Right lobe of liver (tissue), 4 donors: ENCODE data around the gene CDHR5.

Source experiments
- POLR2A ChIP-seq: fragments of 450-650 bp; IDR thresholded peaks from one replicate; pipeline ENCODE4 v1.6.1; 2017; ENCODE audit warnings: antibody characterized with exemption, mild to moderate bottlenecking
- TF ChIP-seq, protein P1 (sequence below), 4 donors: fragments of 200-600 bp in 3 of 4; fragments of 450-650 bp in 1 of 4; IDR thresholded peaks; one replicate each; pipeline versions ENCODE4 v1.5.1 to v1.8.0; 2016 to 2022; ENCODE audit warnings: antibody characterized with exemption in 4 of 4, mild to moderate bottlenecking in 2 of 4
- donor health status: DM: no; HTN: no; CAD: no.
- donor health status: DM: no; HTN: no; CAD: no.
- donor health status: DM: no; HTN: yes; CAD: no.

DNA sequence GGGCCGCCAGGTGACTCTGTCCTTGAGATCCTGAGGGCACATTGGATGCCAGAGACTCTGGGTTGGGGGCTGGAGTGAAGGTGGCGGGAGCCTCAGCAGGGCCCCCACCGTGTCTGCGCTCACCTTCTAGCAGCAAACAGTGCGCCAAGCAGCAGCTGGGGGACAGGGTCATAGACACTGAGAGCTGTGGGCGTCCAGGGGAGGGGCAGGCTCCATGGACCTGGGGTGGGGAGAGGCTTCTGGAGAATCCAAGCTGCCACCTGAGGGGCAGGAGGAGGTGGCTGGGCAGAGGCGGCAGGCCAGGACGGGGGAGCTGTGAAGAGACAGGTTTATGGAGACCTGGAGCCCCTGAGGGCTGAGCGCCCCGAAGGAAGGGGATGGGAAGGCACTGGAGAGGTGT, 40.5 kb downstream of the CDHR5 start:
- TF ChIP-seq, protein P1, sequence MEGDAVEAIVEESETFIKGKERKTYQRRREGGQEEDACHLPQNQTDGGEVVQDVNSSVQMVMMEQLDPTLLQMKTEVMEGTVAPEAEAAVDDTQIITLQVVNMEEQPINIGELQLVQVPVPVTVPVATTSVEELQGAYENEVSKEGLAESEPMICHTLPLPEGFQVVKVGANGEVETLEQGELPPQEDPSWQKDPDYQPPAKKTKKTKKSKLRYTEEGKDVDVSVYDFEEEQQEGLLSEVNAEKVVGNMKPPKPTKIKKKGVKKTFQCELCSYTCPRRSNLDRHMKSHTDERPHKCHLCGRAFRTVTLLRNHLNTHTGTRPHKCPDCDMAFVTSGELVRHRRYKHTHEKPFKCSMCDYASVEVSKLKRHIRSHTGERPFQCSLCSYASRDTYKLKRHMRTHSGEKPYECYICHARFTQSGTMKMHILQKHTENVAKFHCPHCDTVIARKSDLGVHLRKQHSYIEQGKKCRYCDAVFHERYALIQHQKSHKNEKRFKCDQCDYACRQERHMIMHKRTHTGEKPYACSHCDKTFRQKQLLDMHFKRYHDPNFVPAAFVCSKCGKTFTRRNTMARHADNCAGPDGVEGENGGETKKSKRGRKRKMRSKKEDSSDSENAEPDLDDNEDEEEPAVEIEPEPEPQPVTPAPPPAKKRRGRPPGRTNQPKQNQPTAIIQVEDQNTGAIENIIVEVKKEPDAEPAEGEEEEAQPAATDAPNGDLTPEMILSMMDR (IDR thresholded peaks at IDR 0.05): no peak
- no peak for TF ChIP-seq POLR2A
